ENCODE data around the gene ROGDI.
"Not testable (repeated sequence)": the region's sequence is repeated elsewhere in the genome, so short reads cannot be mapped to it uniquely, and the experiment has no call there.

GRCh38 chr16:4784444-4784987, 17.9 kb downstream of the ROGDI start:
- not testable (repeated sequence) for TF ChIP-seq EZH2 (IDR thresholded peaks at IDR 0.05; ENCODE audit: insufficient read depth, poor library complexity, severe bottlenecking); EZH2phosphoT487 (IDR thresholded peaks at IDR 0.05; ENCODE audit: insufficient read depth, low read depth)
